ENCODE results near the gene LCN6.
"Not testable (repeated sequence)": the region's sequence is repeated elsewhere in the genome, so short reads cannot be mapped to it uniquely, and the experiment has no call there.

Gene LCN6

GRCh38 chr9:136759001-136759400, 10.7 kb upstream of the LCN6 start:
- no peak for DNase-seq

DNA sequence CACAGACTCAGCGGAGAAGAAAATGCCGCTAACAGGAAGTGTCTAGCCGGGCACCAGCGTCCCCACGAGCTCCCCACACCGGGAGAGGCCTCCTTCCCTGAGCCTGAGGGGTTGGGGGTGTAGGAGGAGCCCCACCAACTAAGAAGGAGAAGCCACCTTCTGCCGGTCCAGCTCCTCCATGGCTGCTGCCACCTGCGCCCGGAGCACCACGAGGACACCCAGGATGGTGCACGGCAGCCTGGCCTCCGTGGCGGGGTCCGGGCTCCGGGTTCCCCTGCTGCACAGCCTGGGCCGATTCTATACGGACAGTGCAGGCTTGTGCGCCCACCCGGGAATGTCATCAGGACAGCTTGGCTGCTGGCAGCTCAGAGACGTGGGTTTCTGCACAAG, 9.4 kb upstream of the LCN6 start:
- DNase-seq = no peak

GRCh38 chr9:136757328-136757727, 9.0 kb upstream of the LCN6 start:
- no peak for DNase-seq

GRCh38 chr9:136756836-136757235, 8.5 kb upstream of the LCN6 start:
- DNase-seq = no peak

GRCh38 chr9:136756134-136756438, 7.8 kb upstream of the LCN6 start:
- DNase-seq = no peak

- DNase-seq = not testable (repeated sequence)
These were observed 7.2 kb upstream of the LCN6 start for GRCh38 chr9:136755302-136756133.

DNA sequence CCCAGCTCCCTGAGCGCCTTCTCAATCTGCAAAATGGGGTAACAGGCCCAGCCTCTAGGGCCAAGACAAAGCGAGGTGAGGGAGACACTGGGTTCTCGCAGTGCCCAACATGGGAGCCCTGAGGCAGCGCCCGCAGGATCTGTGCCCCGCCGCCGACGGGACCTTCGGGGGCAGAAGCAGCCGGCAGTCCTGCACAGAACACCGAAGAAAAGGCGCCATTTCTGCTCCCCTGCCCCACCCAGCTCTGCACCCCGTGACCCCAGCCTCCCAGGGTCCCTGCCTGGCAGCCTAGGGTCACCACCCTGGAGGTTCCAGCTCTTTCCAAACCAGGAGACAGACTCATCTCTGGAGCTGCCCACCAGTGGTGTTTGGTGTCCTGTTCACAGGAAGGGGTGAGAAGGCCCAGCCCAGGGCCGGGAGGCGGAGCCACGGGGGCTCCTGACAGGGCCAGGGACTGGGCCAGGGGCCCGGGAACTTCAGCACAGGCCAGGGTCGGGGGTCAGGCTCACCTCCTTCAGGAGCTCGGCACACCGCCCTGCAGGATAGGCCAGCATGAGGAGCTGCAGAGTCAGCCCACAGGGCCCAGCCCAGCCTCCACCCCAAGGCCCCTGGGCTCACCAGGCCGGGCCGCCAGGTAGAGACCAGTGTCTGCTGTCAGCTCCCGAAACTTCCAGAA, 6.4 kb upstream of the LCN6 start:
- DNase-seq = no peak

DNA sequence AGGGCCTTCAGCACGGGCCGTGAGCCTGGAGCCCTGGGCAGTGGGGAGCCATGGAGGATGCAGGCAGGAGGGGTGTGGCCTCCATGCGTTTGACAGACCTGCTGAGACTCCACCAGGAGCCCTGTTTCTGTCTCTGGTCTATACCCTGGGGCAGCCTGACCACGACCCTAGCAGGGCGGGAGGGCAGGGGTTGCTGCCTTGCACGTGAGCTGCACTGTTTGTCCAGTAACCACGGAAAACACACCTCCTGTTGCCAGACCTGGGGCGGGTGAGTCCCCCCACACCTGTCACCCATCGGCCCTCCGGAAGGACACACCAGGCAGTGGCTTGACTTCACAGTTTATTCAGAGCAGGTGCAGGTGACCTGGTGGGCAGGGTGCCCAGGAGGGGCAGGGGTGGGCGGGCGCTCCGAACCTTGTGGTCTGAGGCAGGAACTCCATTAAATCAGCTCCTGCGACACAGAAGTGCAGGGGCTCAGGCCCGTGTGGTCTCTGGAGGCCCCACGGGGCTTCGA, 5.8 kb upstream of the LCN6 start:
- DNase-seq = no peak

GRCh38 chr9:136753371-136754058, 5.2 kb upstream of the LCN6 start:
- no peak for DNase-seq

GRCh38 chr9:136751814-136752213, 3.5 kb upstream of the LCN6 start:
- no peak for DNase-seq

DNA sequence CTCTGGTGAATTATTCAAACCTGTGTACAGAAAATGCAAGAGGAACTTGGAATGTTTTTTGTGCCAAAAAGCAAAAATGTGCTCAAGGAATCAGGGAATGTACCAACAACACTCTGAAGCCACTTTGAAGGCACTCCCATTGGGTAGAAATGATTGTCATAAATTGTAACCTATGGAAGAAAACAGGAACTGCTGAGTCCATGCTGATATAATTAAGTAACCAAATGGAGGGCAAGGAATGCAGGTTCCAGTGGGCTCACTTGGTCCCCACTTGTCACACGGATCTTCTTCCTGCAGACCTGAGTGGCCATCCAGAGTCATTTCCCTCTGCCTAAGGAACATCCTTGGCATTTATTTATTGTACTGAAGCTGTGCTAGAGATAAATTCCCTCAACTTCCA, 2.9 kb upstream of the LCN6 start:
- no peak for DNase-seq

DNA sequence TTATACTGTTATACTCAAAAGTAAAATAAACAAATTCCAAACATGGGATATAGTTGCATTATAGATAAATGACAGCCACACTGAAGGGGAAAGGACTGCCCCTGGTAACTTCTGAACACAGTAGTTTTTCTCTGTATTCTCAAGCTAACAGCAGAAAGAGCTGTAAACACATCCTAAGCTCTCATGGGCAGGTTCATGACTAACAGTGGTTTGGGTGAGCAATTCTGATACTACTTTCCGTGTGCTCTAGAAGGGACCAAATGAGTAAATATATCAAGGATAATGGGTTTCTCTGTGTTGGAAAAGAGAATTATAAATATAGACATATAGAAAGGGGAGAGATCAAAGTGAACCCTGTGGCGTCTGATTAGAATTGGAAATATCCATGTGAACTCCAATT, 2.2 kb upstream of the LCN6 start:
- DNase-seq = no peak

DNA sequence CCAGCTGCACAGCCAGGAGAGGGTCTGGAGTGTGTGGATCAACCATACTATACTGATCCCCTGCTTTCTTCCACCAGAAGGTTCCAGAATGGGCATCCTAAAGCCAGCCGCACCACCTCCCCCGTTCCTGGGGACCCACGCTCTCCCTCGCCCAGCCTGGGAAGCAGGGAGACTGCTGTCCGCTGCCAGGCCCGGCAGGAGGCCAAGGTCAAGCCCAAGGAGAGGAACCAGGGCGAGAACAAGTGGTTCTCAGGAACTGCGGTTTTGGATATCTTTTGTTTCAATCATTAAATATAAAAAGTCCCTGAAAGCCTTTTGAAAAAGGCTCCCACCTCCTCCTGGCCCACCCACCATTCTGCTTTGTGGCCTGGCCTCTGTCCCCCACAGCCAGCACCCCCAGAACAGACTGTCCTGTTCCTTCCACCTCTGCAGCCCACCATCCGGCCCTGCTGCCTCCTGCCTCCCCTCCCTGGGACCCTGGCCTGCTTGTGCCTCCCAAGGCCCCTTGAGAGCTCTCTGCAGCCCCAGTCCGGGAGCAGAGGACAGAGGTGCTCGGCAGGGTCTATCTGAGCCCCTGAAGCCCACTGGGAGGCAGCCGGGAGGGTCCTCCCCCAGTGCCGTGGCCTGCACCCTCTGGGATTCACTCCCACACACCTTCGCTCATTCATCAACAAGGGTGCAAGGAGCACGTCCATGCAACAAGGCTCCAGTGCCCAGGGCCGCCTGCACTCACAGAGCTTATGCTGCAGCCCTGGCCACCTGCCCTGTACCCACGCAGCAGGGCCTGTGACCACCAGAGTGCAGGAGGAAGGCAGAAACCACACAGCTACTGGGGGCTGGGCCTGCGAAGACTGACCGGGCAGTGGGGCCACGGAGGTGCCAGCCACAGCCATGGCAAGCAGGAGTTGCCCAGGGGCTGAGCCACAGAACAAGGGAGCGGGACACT, 614 bp upstream of the LCN6 start:
- no peak for DNase-seq

DNA sequence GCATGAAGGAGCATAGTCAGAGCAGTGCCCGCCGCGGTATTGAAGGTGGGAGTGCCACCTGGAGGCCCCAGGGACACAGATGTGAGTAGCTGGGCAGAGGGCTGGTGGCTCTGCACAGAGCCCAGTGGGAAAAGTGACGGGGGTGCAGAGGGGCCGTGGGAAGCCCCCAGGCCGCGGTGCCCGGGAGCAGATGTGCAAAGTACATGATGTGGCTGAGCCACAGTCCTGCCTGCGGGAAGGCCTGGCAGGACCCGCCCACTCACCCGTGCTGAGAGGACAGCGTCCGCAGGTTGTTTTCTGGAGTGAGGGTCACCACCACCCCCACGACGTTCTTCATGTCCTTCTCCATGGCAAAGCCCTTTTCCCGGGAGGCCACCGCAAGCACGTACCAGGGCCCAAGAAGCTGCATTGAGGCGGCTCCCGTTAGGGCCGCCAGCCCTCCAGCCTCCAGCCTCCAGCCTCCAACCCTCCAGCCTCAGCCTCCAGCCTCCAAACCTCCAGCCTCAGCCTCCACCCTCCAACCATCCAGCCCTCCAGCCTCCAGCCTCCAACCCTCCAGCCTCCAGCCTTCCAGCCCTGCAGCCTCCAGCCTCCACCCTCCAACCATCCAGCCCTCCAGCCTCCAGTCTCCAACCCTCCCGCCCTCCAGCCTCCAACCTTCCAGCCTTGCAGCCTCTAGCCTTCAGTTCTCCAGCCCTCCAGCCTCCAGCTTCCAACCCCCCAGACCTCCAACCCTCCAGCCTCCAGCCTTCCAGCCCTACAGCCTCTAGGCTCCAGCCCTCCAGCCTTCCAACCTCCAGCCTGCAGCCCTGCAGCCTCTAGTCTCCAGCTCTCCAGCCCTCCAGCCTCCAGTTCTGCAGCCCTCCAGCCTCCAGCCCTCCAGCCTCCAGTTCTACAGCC, 914 bp downstream of the LCN6 start:
- DNase-seq = no peak

GRCh38 chr9:136746621-136747020, 1.7 kb downstream of the LCN6 start:
- DNase-seq = no peak

GRCh38 chr9:136746155-136746490, 2.2 kb downstream of the LCN6 start:
- DNase-seq = no peak

GRCh38 chr9:136745389-136746154, 2.8 kb downstream of the LCN6 start:
- DNase-seq = no peak

DNA sequence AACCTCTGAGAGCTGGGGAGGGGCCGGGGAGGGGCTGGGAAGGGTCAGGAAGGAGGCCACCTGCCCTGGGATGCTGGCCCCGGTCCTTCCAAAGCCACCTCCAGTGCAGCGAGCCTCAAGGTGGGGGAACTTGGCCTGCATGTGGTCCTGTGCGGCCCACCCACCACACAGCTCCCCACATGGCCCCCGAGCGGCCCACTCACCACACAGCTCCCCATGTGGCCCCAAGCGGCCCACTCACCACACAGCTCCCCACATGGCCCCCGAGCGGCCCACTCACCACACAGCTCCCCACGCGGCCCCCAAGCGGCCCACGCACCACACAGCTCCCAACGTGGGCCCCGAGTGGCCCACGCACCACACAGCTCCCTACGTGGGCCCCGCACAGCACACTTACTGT, 3.6 kb downstream of the LCN6 start:
- no peak for DNase-seq

GRCh38 chr9:136743639-136744211, 4.6 kb downstream of the LCN6 start:
- DNase-seq = no peak

- no peak for DNase-seq
These were observed 5.5 kb downstream of the LCN6 start, which contains the start of gene LCN10 for GRCh38 chr9:136742591-136743391. Gene LCN10, minus strand, starts transcription at chr9:136742940. Its CDS starts 37 bp downstream, at chr9:136742903.
